UCSD-AML1 (cell line): ENCODE data around the gene ITSN2.

Experiments
- DNase-seq: peaks from one replicate; lab custom pipeline; 2025; ENCODE audit not compliant: unreplicated experiment; lab: John Stamatoyannopoulos, UW

The ITSN2 gene

GRCh38 chr2:24273598-24273997, 86.7 kb downstream of the ITSN2 start:
- DNase-seq: no peak

- no peak for DNase-seq
Observed at GRCh38 chr2:24272907-24273306, 87.4 kb downstream of the ITSN2 start.

GRCh38 chr2:24272161-24272802, 88.1 kb downstream of the ITSN2 start:
- DNase-seq: no peak

GRCh38 chr2:24269265-24269664, 91.1 kb downstream of the ITSN2 start:
- DNase-seq: no peak

- DNase-seq: no peak
Observed at GRCh38 chr2:24265212-24265611, 95.1 kb downstream of the ITSN2 start.

GRCh38 chr2:24262421-24262970, 97.8 kb downstream of the ITSN2 start:
- no peak for DNase-seq

- no peak for DNase-seq
Observed at GRCh38 chr2:24261441-24261840, 98.9 kb downstream of the ITSN2 start.

- no peak for DNase-seq
Observed at GRCh38 chr2:24259316-24259715, 101.0 kb downstream of the ITSN2 start.

GRCh38 chr2:24258718-24259117, 101.6 kb downstream of the ITSN2 start:
- no peak for DNase-seq

- no peak for DNase-seq
Observed at GRCh38 chr2:24253303-24253919, 106.9 kb downstream of the ITSN2 start.

- DNase-seq: no peak
Observed at GRCh38 chr2:24247592-24247991, 112.7 kb downstream of the ITSN2 start.

GRCh38 chr2:24247164-24247563, 113.2 kb downstream of the ITSN2 start:
- no peak for DNase-seq

- DNase-seq: no peak
Observed at GRCh38 chr2:24245986-24246776, 114.2 kb downstream of the ITSN2 start.

- no peak for DNase-seq
Observed at GRCh38 chr2:24241528-24241927, 118.8 kb downstream of the ITSN2 start.

GRCh38 chr2:24239553-24239952, 120.8 kb downstream of the ITSN2 start:
- no peak for DNase-seq

- DNase-seq: no peak
Observed at GRCh38 chr2:24238158-24238557, 122.2 kb downstream of the ITSN2 start.

GRCh38 chr2:24237313-24237712, 123.0 kb downstream of the ITSN2 start:
- DNase-seq: no peak

- no peak for DNase-seq
Observed at GRCh38 chr2:24233321-24233720, 127.0 kb downstream of the ITSN2 start.

GRCh38 chr2:24231461-24231881, 128.9 kb downstream of the ITSN2 start:
- no peak for DNase-seq

- no peak for DNase-seq
Observed at GRCh38 chr2:24228470-24228869, 131.9 kb downstream of the ITSN2 start.

- no peak for DNase-seq
Observed at GRCh38 chr2:24225499-24226242, 134.7 kb downstream of the ITSN2 start.
